ES-I3 (cell line): ENCODE results near the gene GNAS-AS1.

Source experiments
- H3K36me3 ChIP-seq: 2 replicates; pipeline ENCODE4 v1.6.1; 2013; ENCODE audit warnings: mild to moderate bottlenecking, low read length, control low read depth, moderate library complexity; ENCODE audit not compliant: insufficient read depth
- H3K4me1 ChIP-seq: 2 replicates; pipeline ENCODE4 v1.6.1; 2013; ENCODE audit warnings: mild to moderate bottlenecking, control low read depth, low read length; ENCODE audit not compliant: insufficient read depth
- H3K9ac ChIP-seq: 2 replicates; pipeline ENCODE4 v1.6.1; 2013; ENCODE audit warnings: low read depth, mild to moderate bottlenecking, low read length, moderate library complexity
- H3K9me3 ChIP-seq: 2 replicates; pipeline ENCODE4 v1.6.1; 2013; ENCODE audit warnings: mild to moderate bottlenecking, low read length, moderate library complexity; ENCODE audit not compliant: control insufficient read depth, insufficient read depth

Gene GNAS-AS1

GRCh38 chr20:58850693-58851174, at the start of gene GNAS-AS1:
TSS of gene GNAS-AS1 (minus strand) at chr20:58850902.
- peaks cover 22% of the 10 kb centered on the region for H3K4me1 ChIP-seq
- no peaks in the 10 kb centered on the region for H3K9me3 ChIP-seq
- peak within 1 kb of the TSS; percentile 91 for H3K9ac ChIP-seq
- H3K36me3 ChIP-seq, result peaks cover 18% of the 10 kb centered on the region; the same call in 1 of the 2 replicates

- peaks cover 14% of the 10 kb centered on the region for H3K36me3 ChIP-seq
- H3K4me1 ChIP-seq, result peaks cover 45% of the 10 kb centered on the region
These were observed 49.7 kb upstream of the GNAS-AS1 start for GRCh38 chr20:58900397-58900796.

GRCh38 chr20:58899512-58899911, 48.8 kb upstream of the GNAS-AS1 start:
- H3K4me1 ChIP-seq, result peaks cover 54% of the 10 kb centered on the region
- peaks cover 8% of the 10 kb centered on the region for H3K36me3 ChIP-seq
- H3K9me3 ChIP-seq, result no peaks in the 10 kb centered on the region
- no peak overlapping the region for H3K9ac ChIP-seq

More at GRCh38 chr20:58900397-58900796, 49.7 kb upstream of the GNAS-AS1 start:
- H3K9ac ChIP-seq, result no peak overlapping the region
- H3K9me3 ChIP-seq, result no peaks in the 10 kb centered on the region

GRCh38 chr20:58898629-58899408, 48.1 kb upstream of the GNAS-AS1 start:
- Histone ChIP-seq H3K9me3 (no peaks in the 10 kb centered on the region), H3K36me3 (peaks cover 4% of the 10 kb centered on the region; the same call in 1 of the 2 replicates), H3K4me1 (peaks cover 60% of the 10 kb centered on the region), H3K9ac (no peak overlapping the region)

GRCh38 chr20:58897488-58897887, 46.8 kb upstream of the GNAS-AS1 start:
- Histone ChIP-seq H3K36me3 (peaks cover 4% of the 10 kb centered on the region; the same call in 1 of the 2 replicates), H3K9ac (no peak overlapping the region), H3K9me3 (no peaks in the 10 kb centered on the region), H3K4me1 (peaks cover 65% of the 10 kb centered on the region)

GRCh38 chr20:58896820-58897219, 46.1 kb upstream of the GNAS-AS1 start:
- peaks cover 4% of the 10 kb centered on the region; the same call in 1 of the 2 replicates for H3K36me3 ChIP-seq
- peaks cover 65% of the 10 kb centered on the region for H3K4me1 ChIP-seq
- H3K9ac ChIP-seq, result no peak overlapping the region
- H3K9me3 ChIP-seq, result no peaks in the 10 kb centered on the region

- no peak overlapping the region for H3K9ac ChIP-seq
- H3K36me3 ChIP-seq, result peaks cover 4% of the 10 kb centered on the region; the same call in 1 of the 2 replicates
- peaks cover 58% of the 10 kb centered on the region for H3K4me1 ChIP-seq
- H3K9me3 ChIP-seq, result no peaks in the 10 kb centered on the region
These were observed 44.9 kb upstream of the GNAS-AS1 start for GRCh38 chr20:58895448-58896180.

- H3K9ac ChIP-seq, result no peak overlapping the region
- peaks cover 4% of the 10 kb centered on the region; the same call in 1 of the 2 replicates for H3K36me3 ChIP-seq
- peaks cover 51% of the 10 kb centered on the region for H3K4me1 ChIP-seq
- no peaks in the 10 kb centered on the region; the same call in 1 of the 2 replicates for H3K9me3 ChIP-seq
These were observed 44.1 kb upstream of the GNAS-AS1 start for GRCh38 chr20:58894652-58895447.

GRCh38 chr20:58893355-58894120, 42.8 kb upstream of the GNAS-AS1 start:
- peak overlapping the region; percentile 2; the same call in 1 of the 2 replicates for H3K9ac ChIP-seq
- peaks cover 45% of the 10 kb centered on the region for H3K4me1 ChIP-seq
- H3K36me3 ChIP-seq, result no peaks in the 10 kb centered on the region
- no peaks in the 10 kb centered on the region; the same call in 1 of the 2 replicates for H3K9me3 ChIP-seq

GRCh38 chr20:58892932-58893224, 42.2 kb upstream of the GNAS-AS1 start:
- H3K36me3 ChIP-seq, result no peaks in the 10 kb centered on the region
- peaks cover 39% of the 10 kb centered on the region for H3K4me1 ChIP-seq
- no peaks in the 10 kb centered on the region; the same call in 1 of the 2 replicates for H3K9me3 ChIP-seq
- H3K9ac ChIP-seq, result peak overlapping the region; percentile 85

- Histone ChIP-seq H3K36me3 (no peaks in the 10 kb centered on the region), H3K9ac (peak overlapping the region; percentile 85), H3K4me1 (peaks cover 34% of the 10 kb centered on the region), H3K9me3 (no peaks in the 10 kb centered on the region; the same call in 1 of the 2 replicates)
These were observed 41.6 kb upstream of the GNAS-AS1 start for GRCh38 chr20:58892141-58892931.

GRCh38 chr20:58891718-58892140, 41.0 kb upstream of the GNAS-AS1 start:
- Histone ChIP-seq H3K4me1 (peaks cover 28% of the 10 kb centered on the region), H3K9ac (peak overlapping the region; percentile 85), H3K36me3 (no peaks in the 10 kb centered on the region), H3K9me3 (no peaks in the 10 kb centered on the region; the same call in 1 of the 2 replicates)
